GM23338 (cell line): ENCODE measurements around the gene CFAP44. TPM values are rescaled to one million over a fixed set of nuclear protein-coding genes. Genes with fewer than 3 reads are reported as not detected.

Experiments
- ATAC-seq: fragments of 200-7000 bp; cut with Tn5 transposase; 3 replicates; pipeline ENCODE4 v1.9.1; 2020
- DNase-seq: peaks from one replicate; pipeline ENCODE4 v3.0.0-alpha.2; 2015; ENCODE audit warnings: low spot score
- H2AFZ ChIP-seq: fragments of 200-600 bp; sonication (generic); 2 replicates; pipeline ENCODE4 v1.8.0; 2016; ENCODE audit warnings: antibody characterized with exemption, mild to moderate bottlenecking, moderate library complexity
- H3F3A ChIP-seq: fragments of 200-600 bp; sonication (generic); replicated peaks from 2 replicates; pipeline ENCODE4 v1.8.0; 2017; ENCODE audit warnings: antibody characterized with exemption, mixed run types, low read depth
- H3K27ac ChIP-seq: fragments of 200-600 bp; sonication (generic); 2 replicates; pipeline ENCODE4 v1.6.1; 2016; ENCODE audit warnings: low read depth
- H3K27me3 ChIP-seq: fragments of 200-600 bp; sonication (generic); 2 replicates; pipeline ENCODE4 v1.8.0; 2016; ENCODE audit warnings: mild to moderate bottlenecking, mixed run types, moderate library complexity; ENCODE audit not compliant: insufficient read depth
- H3K36me3 ChIP-seq: fragments of 200-600 bp; sonication (generic); 2 replicates; pipeline ENCODE4 v1.8.0; 2016; ENCODE audit warnings: mild to moderate bottlenecking; ENCODE audit not compliant: insufficient read depth
- H3K4me1 ChIP-seq: fragments of 200-600 bp; sonication (generic); 2 replicates; pipeline ENCODE4 v1.8.0; 2016; ENCODE audit warnings: mild to moderate bottlenecking, moderate library complexity; ENCODE audit not compliant: insufficient read depth
- H3K4me2 ChIP-seq: fragments of 200-600 bp; sonication (generic); 2 replicates; pipeline ENCODE4 v1.7.1; 2017; ENCODE audit warnings: mixed run types
- H3K4me3 ChIP-seq: fragments of 200-600 bp; sonication (generic); 2 replicates; pipeline ENCODE4 v1.6.1; 2016; ENCODE audit warnings: mixed run types
- H3K79me2 ChIP-seq: fragments of 200-600 bp; sonication (generic); replicated peaks from 2 replicates; pipeline ENCODE4 v1.8.0; 2017; ENCODE audit warnings: mild to moderate bottlenecking; ENCODE audit not compliant: insufficient read depth
- H3K9me2 ChIP-seq: fragments of 200-600 bp; sonication (generic); 2 replicates; pipeline ENCODE4 v1.8.0; 2017; ENCODE audit not compliant: insufficient read depth
- H4K20me1 ChIP-seq: fragments of 200-600 bp; sonication (generic); replicated peaks from 2 replicates; pipeline ENCODE4 v1.8.0; 2017; ENCODE audit warnings: mild to moderate bottlenecking; ENCODE audit not compliant: insufficient read depth
- H3K27ac Mint-ChIP-seq: 2 replicates; pipeline ENCODE4 v1.8.0; 2020; ENCODE audit warnings: inconsistent platforms, mild to moderate bottlenecking, moderate library complexity, mixed read lengths
- H3K27me3 Mint-ChIP-seq: 3 replicates; pipeline ENCODE4 v1.8.0; 2022; ENCODE audit warnings: low read depth, mild to moderate bottlenecking, moderate library complexity, mixed read lengths, inconsistent platforms; ENCODE audit not compliant: insufficient read depth, poor library complexity
- H3K36me3 Mint-ChIP-seq: 3 replicates; pipeline ENCODE4 v1.8.0; 2021; ENCODE audit warnings: low read depth, mild to moderate bottlenecking, inconsistent platforms, moderate library complexity, mixed read lengths
- H3K4me1 Mint-ChIP-seq: 3 replicates; pipeline ENCODE4 v1.8.0; 2020; ENCODE audit warnings: mild to moderate bottlenecking, inconsistent platforms, mixed read lengths
- H3K4me3 Mint-ChIP-seq: 3 replicates; pipeline ENCODE4 v1.8.0; 2021; ENCODE audit warnings: moderate library complexity, mild to moderate bottlenecking, inconsistent platforms, mixed read lengths
- H3K9me3 Mint-ChIP-seq: 3 replicates; pipeline ENCODE4 v1.8.0; 2020; ENCODE audit warnings: moderate library complexity, mild to moderate bottlenecking, inconsistent platforms, mixed read lengths
- CREB1 ChIP-seq: fragments of 250-450 bp; sonication (Bioruptor Pico); IDR thresholded peaks from 2 replicates; pipeline ENCODE4 v1.5.0; 2020; ENCODE audit warnings: low read depth, mild to moderate bottlenecking, moderate library complexity
- CTCF ChIP-seq, 2 experiments: fragments of 200-600 bp in 1 of 2; sonication (generic) in 1 of 2; conservative IDR thresholded peaks; 2 replicates each; pipeline versions ENCODE4 v1.5.1 to v1.6.1; 2016 to 2017; ENCODE audit warnings: antibody characterized with exemption in 2 of 2, low read depth in 2 of 2, mild to moderate bottlenecking in 2 of 2, moderate library complexity in 1 of 2
- ETS1 ChIP-seq: IDR thresholded peaks from 2 replicates; pipeline ENCODE4 v1.6.1; 2016; ENCODE audit warnings: antibody characterized with exemption
- EZH2 ChIP-seq: fragments of 200-600 bp; sonication (generic); IDR thresholded peaks from one replicate; pipeline ENCODE4 v1.8.0; 2017; ENCODE audit warnings: antibody characterized with exemption, mild to moderate bottlenecking, low read depth; ENCODE audit not compliant: unreplicated experiment
- EZH2phosphoT487 ChIP-seq: fragments of 200-600 bp; sonication (generic); IDR thresholded peaks from one replicate; pipeline ENCODE4 v1.8.1; 2018; ENCODE audit warnings: antibody characterized with exemption; ENCODE audit not compliant: unreplicated experiment
- JUNB ChIP-seq: IDR thresholded peaks from one replicate; pipeline ENCODE4 v1.6.1; 2016; ENCODE audit warnings: antibody characterized with exemption; ENCODE audit not compliant: unreplicated experiment
- NANOG ChIP-seq: IDR thresholded peaks from 2 replicates; pipeline ENCODE4 v1.6.1; 2016; ENCODE audit warnings: antibody characterized with exemption, borderline replicate concordance
- POLR2AphosphoS5 ChIP-seq: IDR thresholded peaks from 2 replicates; pipeline ENCODE4 v1.6.1; 2016; ENCODE audit warnings: antibody characterized with exemption, low read depth
- REST ChIP-seq: IDR thresholded peaks from one replicate; pipeline ENCODE4 v1.6.1; 2018; ENCODE audit warnings: antibody characterized with exemption; ENCODE audit not compliant: unreplicated experiment
- STAT1 ChIP-seq: IDR thresholded peaks from one replicate; pipeline ENCODE4 v1.6.1; 2016; ENCODE audit warnings: antibody characterized with exemption; ENCODE audit not compliant: unreplicated experiment
- ZNF114 ChIP-seq: fragments of 250-450 bp; sonication (Bioruptor Pico); IDR thresholded peaks from 2 replicates; pipeline ENCODE4 v1.5.0; 2020; ENCODE audit warnings: mild to moderate bottlenecking, moderate library complexity
- ZNF331 ChIP-seq: fragments of 250-450 bp; sonication (Bioruptor Pico); IDR thresholded peaks from 2 replicates; pipeline ENCODE4 v1.5.0; 2020; ENCODE audit warnings: low read depth, mild to moderate bottlenecking, moderate library complexity
- ZNF462 ChIP-seq: fragments of 250-450 bp; sonication (Bioruptor Pico); IDR thresholded peaks from 2 replicates; pipeline ENCODE4 v1.5.0; 2020; ENCODE audit warnings: mild to moderate bottlenecking, moderate library complexity
- polyA plus RNA-seq: library from polyadenylated mRNA; unstranded; fragments of >200 nt; fragmentation: Nextera tagmentation; extraction: Ambion mirVana; gene quantifications from 2 replicates; pipeline ENCODE4 v1.2.1, GENCODE V29; 2016
- total RNA-seq: library from RNA; depleted of rRNA; stranded (reverse); fragments of >200 nt; shearing (Covaris generic); gene quantifications from 2 replicates; pipeline ENCODE4 v1.2.3, GENCODE V29; 2014

CFAP44 gene
- total and polyA plus RNA-seq, 2 experiments from 2014 or later: 0.39 to 0.73 TPM

- H3K4me1 Mint-ChIP-seq: no peaks in the 10 kb centered on the region
- H3K36me3 ChIP-seq: no peaks in the 10 kb centered on the region; the same call in none of the 2 replicates
- peaks cover 46% of the 10 kb centered on the region for H3K36me3 Mint-ChIP-seq
- H2AFZ ChIP-seq: no peak overlapping the region
- H3K27me3 Mint-ChIP-seq: peaks cover 4% of the 10 kb centered on the region
- H4K20me1 ChIP-seq: no peaks in the 10 kb centered on the region
- no peaks in the 10 kb centered on the region for H3K4me1 ChIP-seq
- no peak for TF ChIP-seq CTCF (conservative IDR thresholded peaks at IDR 0.05; ENCODE audit: low read depth in 2 of 2)
- TF ChIP-seq NANOG: no peak
- TF ChIP-seq ZNF331 (CRISPR knock-in tag): no peak
- no peak for TF ChIP-seq ZNF114 (CRISPR knock-in tag)
- TF ChIP-seq STAT1: no peak
- TF ChIP-seq ZNF462: no peak
- no peak for TF ChIP-seq JUNB
- TF ChIP-seq EZH2phosphoT487: no peak
- no peak for TF ChIP-seq EZH2
- TF ChIP-seq REST: no peak
- TF ChIP-seq ETS1: no peak
- TF ChIP-seq CREB1: no peak
- no peak for TF ChIP-seq POLR2AphosphoS5
- no peak overlapping the region for H3K4me2 ChIP-seq
- H3K27me3 ChIP-seq: no peaks in the 10 kb centered on the region
- no peak for DNase-seq
- no peaks in the 10 kb centered on the region for H3K9me2 ChIP-seq
- peaks cover 15% of the 10 kb centered on the region for H3K9me3 Mint-ChIP-seq
- no peaks in the 10 kb centered on the region for H3F3A ChIP-seq
- no peaks in the 10 kb centered on the region for H3K79me2 ChIP-seq
- H3K27ac ChIP-seq: no peak overlapping the region
- H3K4me3 Mint-ChIP-seq: no peak overlapping the region
- H3K4me3 ChIP-seq: no peak overlapping the region
- no peak overlapping the region for H3K27ac Mint-ChIP-seq
- no peak for ATAC-seq
Measured at GRCh38 chr3:113455446-113455845, 14.2 kb upstream of the CFAP44 start.
